ENCODE results near the gene PHACTR1.

PHACTR1 gene

GRCh38 chr6:12849809-12850198 is 133.2 kb downstream of the PHACTR1 start:
- no peak for DNase-seq

DNA sequence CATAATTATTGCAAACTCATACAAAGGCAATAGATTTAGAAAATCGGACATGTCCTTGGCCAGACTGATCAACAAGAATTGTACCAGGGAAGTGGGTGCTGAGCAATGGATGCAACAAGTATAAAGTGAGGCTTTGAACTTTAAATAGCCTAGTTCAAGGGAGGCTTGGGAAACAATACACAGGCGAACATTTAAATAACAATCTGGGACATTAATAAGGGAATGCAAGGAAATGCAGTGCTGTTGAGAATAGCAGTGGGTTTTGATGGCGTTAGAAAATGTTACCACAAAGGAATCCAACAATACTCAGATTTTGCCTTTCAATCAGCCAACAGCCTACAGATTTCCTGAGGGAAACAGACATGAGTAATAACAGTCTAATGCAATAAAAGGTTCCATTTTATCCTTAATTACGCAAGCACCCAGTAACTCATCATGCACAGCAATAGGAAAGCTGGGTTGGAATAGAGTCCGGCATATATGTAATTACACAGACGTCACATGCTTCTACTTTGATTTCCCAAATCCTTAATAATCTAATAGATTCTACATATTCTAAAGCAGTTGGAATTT is 134.6 kb downstream of the PHACTR1 start:
- DNase-seq: peak in 1 of 2 donors; percentile 5

DNA sequence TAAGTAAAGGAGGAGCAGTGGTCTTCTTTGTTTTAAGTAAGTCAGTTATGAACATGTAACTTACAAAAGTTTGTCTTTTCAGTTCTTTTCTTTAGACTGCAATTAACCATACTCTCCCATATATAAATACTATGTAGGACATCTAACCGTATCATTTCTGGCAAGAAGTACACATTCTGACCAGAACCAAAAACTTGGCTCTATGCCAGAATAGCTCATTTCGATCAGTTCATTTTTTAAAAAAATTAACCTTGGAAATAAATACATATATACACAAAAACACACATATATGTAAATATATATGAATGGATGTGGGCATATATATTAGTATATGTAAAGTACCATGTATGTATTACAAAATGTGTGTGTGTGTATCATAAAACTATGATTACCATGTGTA is 145.0 kb downstream of the PHACTR1 start:
- no peak for DNase-seq

- DNase-seq: no peak
Measured at GRCh38 chr6:12865117-12865516, 148.6 kb downstream of the PHACTR1 start.

DNA sequence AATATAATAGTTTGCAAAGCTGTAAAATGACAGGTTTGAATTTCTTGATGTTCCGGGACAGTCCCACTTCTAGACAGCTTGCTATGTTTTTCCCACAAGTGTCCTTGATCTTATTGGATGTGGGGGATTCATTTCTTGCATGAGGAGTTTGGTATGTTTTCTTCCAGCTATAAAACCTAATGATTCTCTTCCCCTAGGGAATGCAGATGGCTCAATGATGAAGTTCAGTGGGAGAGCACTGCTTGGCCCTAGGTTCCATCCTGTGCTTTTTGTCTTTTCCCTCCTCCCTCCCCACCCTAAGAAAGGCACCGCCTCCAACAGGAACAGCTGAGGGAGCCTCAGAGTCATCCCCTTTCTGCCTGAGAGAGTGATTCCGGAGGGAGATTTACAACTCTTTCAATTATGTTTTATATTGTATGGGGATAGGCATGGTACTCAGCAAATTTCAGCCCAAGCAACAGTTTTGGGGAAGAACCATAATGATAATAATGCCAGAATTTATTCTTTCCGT is 149.2 kb downstream of the PHACTR1 start:
- no peak for DNase-seq

DNA sequence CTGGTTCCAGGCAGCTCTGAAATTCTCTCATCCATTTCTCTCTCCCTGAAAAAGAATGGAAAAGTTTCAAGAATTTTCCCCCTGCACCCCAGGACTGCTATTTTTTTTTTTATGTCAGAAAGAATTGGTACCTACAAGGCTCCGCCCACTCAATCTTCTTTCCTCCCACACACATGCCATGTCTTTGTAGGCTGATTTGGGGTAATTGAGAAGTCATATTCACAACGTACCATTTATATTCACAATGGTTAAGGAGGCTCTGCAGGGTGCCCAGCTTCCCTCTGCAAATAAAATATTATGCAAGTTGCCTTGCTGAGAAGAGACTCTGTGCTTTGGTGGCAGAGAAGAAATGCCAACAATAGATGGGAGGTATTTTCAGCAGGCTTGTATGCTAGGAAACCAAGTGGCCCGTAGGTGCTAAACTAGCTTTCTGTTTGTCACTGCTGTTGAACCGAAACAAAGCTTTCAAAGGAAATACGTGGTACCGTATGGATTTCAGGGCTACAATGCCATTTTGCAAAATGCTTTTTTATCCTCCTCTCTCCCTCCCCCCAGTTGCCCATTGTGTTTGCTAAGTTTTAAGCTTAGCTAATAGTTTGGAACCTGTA is 150.0 kb downstream of the PHACTR1 start:
- no peak for DNase-seq

GRCh38 chr6:12869816-12870432 is 153.4 kb downstream of the PHACTR1 start:
- DNase-seq: no peak

DNA sequence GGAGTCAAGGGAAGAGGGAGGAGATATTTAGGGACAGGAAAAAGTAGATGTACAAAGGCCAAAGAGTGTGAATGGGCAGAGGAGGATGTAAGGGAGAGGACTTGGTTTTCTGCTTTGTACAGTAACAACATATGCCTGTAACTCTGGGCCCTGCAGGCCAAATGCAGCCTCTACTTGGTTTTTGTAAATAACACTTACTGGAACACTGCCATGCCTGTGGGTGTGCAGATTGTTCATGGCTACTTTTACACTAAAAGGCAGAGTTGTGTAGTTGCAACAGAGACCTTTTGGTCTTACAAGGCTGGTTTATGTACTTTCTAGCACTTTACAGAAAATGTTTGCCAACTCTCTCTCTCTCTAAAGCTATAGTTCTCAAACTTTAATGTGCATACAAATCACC is 157.1 kb downstream of the PHACTR1 start:
- no peak for DNase-seq

DNA sequence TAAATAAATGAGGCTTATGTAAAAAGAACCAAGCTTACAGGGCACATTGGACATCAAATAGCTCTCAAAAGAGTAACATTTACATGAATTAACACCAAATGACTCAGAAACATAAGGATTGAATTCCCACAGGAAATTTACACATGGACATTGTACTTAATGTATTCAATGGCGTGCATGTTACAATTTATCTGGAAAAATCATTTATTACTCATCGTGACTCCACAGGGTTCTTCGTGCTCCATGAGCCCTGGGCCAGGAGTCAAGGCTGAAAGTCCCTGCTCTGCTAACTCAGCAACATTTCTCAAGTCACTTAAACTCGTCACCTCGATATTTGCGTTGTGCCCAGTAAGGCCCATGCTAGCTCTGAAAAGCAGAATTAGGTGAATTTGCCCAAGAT is 158.5 kb downstream of the PHACTR1 start:
- DNase-seq: no peak

- no peak for DNase-seq
Measured at GRCh38 chr6:12878741-12879140, 162.2 kb downstream of the PHACTR1 start.

DNA sequence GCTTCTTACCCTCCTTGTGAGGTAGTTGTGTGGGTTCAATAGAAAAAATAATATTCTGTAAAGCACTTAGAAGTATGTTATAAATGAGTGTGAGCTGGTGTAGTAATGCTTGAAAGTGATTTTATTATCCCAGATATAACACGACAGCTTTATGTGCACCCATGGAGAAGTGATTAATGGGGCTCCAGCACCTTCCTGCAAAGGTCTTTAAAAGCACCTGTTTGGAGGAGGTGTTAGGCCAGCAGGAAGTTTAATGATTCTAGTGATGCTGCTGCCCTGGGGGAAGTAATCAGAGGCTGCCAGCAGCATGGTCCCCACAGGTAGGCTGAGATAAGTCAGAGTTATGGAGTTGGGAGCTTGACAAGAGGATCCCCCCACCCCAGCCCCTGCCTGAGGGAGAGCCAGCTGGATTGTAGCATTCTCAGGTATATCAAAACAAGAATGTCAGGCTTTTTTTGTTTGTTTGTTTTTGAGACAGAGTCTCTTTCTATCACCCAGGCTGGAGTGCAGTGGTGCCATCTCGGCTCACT is 166.3 kb downstream of the PHACTR1 start:
- no peak for DNase-seq

DNA sequence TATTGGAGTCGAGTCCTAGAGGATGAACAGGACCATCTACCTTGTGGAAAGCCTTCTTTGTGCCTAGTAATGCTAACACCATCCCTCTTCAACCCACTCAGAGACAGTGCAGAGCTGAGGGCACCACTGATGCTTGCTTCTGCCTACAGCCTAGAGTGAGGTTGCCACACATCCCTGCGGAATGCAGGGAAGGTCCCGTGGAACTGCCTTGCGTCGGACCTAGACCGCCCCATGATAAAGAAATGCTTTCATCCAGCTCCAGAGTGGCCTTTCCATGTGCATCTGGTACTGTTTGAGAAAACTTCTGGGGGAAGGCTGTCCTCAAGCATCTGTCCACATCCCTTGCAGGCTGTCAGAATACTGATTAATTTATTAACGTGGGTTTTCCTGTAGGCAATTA is 168.4 kb downstream of the PHACTR1 start:
- DNase-seq: no peak

- no peak for DNase-seq
Measured at GRCh38 chr6:12886961-12887775, 170.6 kb downstream of the PHACTR1 start.

GRCh38 chr6:12890171-12890790 is 173.7 kb downstream of the PHACTR1 start:
- DNase-seq: no peak

DNA sequence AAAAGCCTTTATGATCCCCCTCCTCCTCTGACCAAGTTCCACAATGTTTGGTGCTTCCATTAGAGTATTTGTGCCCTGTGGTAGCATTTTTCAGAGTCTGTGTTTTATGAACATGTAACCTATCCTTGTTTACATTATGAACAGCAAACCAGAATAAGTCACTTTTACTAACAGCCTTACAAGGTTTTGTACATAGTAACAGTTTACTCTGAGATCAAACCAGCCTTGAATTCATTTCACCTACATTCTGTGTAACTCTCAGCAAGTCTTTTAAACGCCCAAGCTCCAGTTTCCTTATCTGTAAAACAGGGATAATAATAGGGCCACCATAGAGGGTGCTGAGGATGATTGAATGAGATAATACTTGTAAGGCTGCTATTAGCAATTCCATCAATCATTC is 175.0 kb downstream of the PHACTR1 start:
- no peak for DNase-seq

DNA sequence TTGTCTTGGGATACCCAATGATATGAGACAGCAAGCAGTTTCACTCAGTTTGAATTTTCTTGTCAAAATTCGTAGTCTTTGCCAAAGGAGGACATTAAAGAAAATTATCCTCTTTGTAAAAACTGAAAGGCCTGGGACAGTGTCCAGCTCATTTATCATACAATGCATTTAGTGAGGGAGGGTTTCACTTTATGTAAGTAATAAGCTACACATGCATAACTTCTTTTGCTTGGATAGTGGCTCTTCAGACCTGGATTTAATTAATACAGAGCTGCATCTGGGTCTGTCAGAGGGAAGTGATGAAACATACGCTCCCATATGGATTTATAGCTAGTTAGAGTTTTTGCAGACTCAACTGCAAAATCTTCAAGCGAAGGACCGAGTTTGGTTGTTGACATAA is 175.6 kb downstream of the PHACTR1 start:
- DNase-seq: no peak

GRCh38 chr6:12893036-12893435 is 176.5 kb downstream of the PHACTR1 start:
- DNase-seq: no peak

DNA sequence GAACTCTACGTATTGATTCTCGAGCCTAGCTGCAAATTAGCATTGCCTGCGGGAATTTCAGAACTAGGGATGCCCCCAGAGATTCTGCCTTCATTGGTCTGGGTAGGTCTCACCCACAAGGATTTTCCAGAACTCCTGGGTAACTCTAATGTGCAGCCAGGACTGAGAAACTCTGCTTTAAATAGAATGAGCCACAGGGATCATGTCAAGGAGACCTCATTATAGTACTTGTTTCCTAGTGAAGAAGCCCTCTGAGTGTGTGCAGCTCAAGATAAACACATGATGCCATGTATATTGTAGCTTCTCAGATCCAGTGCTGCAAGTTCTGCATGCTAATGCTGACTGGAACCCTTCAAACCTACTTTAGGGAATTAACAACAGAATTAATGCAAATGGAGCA is 179.2 kb downstream of the PHACTR1 start:
- DNase-seq: no peak

DNA sequence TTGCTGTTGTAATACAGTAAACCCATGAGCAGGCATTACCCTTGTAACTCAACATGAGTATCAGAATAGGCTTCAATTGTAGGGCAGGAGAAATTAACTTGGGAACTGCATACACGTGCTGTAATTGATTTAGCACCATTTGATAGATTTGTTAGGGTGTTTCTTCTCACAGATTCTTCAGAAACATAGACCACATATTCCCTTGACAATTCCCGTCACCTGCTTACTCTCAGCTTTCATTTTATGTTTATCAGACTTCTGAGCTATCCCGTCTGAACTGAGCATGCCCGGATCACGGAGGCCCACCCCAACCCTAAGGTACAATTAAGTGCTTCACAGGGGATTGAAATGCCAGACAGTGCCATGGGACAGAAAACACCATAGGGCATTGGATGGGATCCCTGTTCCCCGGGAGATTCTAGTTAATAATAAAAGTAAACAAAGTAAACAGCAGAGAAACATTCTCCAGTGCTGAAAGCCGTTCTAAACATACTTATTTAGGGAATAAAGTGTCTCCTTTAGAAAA is 179.7 kb downstream of the PHACTR1 start:
- no peak for DNase-seq

DNA sequence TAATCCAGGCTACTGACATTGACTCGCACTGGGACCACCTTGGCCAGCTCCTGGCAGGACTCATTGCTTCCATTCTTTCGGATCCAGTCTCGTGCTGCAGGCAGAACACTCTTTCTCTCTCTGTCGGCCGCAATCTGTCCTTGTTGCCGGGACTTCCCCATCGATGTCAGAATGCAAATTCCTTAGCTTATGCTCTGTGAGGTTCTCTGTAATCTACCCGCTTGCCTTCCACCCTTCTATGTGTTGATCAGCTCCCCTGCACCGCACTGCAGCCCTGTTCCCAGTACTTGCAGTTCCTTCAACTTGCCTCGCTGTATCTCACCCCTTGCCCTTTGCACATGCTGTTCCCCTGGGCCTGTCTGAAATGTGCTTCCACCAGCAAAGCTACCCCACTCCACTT is 182.0 kb downstream of the PHACTR1 start:
- no peak for DNase-seq

- DNase-seq: no peak
Measured at GRCh38 chr6:12899046-12899833, 182.7 kb downstream of the PHACTR1 start.

GRCh38 chr6:12903246-12903645 is 186.7 kb downstream of the PHACTR1 start:
- peak; percentile 87 to 88 for DNase-seq
